B cell (primary cell): ENCODE results near the gene GATM. TPM values are rescaled to one million over a fixed set of nuclear protein-coding genes. Genes with fewer than 3 reads are reported as not detected.
A peak's percentile ranks its signal among the peaks of the same experiment; 100 is the strongest.

Experiments used
- ATAC-seq: fragments of 200-7000 bp; cut with Tn5 transposase; one replicate; pipeline ENCODE4 v1.10.0; 2021; ENCODE audit warnings: low read depth, mild to moderate bottlenecking, moderate number of reproducible peaks, moderate library complexity
- CTCF ChIA-PET: fragments of 350-600 bp; sonication (Branson Sonifier 250); formaldehyde crosslinking; loops from one replicate; lab custom pipeline; 2021; ENCODE audit warnings: antibody characterized with exemption, inconsistent platforms; lab: Charles Lee
- POLR2A ChIA-PET: fragments of 350-600 bp; sonication (Branson Sonifier 250); formaldehyde crosslinking; loops from one replicate; lab custom pipeline; 2021; ENCODE audit warnings: antibody characterized with exemption; lab: Charles Lee
- DNase-seq: peaks from one replicate; pipeline ENCODE4 v3.0.0; 2013
- H2AFZ ChIP-seq: 2 replicates; pipeline ENCODE4 v1.6.1; 2012; ENCODE audit warnings: mild to moderate bottlenecking, low read depth, low read length; ENCODE audit not compliant: insufficient read depth, poor library complexity, severe bottlenecking
- H3K27ac ChIP-seq, 2 donors: 1 replicate in 1 of 2; 2 replicates in 1 of 2; pipeline ENCODE4 v1.5.1; 2012 to 2013; ENCODE audit warnings: low read length in 2 of 2, mild to moderate bottlenecking in 2 of 2, moderate library complexity in 1 of 2
- H3K27me3 ChIP-seq, 4 experiments: fragments of 200-600 bp in 1 of 4; sonication (generic) in 1 of 4; replicated peaks in 1 of 4; 1 replicate in 2 of 4; 2 replicates in 2 of 4; pipeline versions ENCODE4 v1.6.1 to v1.7.0; 2013 to 2016; ENCODE audit warnings: low read length in 3 of 4, mild to moderate bottlenecking in 2 of 4, mixed read lengths in 1 of 4, moderate library complexity in 1 of 4; ENCODE audit not compliant: insufficient read depth in 4 of 4, control insufficient read depth in 3 of 4; ENCODE audit errors: control extremely low read depth in 1 of 4
- H3K36me3 ChIP-seq, 2 experiments: replicated peaks in 1 of 2; 1 replicate in 1 of 2; 2 replicates in 1 of 2; pipeline versions ENCODE4 v1.6.1 to v1.7.1; 2013; ENCODE audit warnings: low read length in 1 of 2; ENCODE audit not compliant: insufficient read depth in 2 of 2, control insufficient read depth in 1 of 2; ENCODE audit errors: control extremely low read depth in 1 of 2, extremely low read depth in 1 of 2
- H3K4me1 ChIP-seq, 2 donors: fragments of 200-600 bp in 1 of 2; sonication (generic) in 1 of 2; 1 replicate in 1 of 2; 2 replicates in 1 of 2; pipeline versions ENCODE4 v1.5.1 to v1.6.1; 2013 to 2017; ENCODE audit warnings: low read length in 2 of 2; ENCODE audit not compliant: control insufficient read depth in 2 of 2, insufficient read depth in 2 of 2
- H3K4me2 ChIP-seq: replicated peaks from 2 replicates; pipeline ENCODE3; 2012; ENCODE audit warnings: mild to moderate bottlenecking, low read depth, low read length; ENCODE audit not compliant: poor library complexity, severe bottlenecking
- H3K4me3 ChIP-seq, 5 experiments: fragments of 200-600 bp in 1 of 5; sonication (generic) in 1 of 5; 1 replicate in 3 of 5; 2 replicates in 2 of 5; pipeline versions ENCODE4 v1.5.1 to v1.7.0; 2011 to 2016; ENCODE audit warnings: low read length in 4 of 5, mild to moderate bottlenecking in 4 of 5, low read depth in 2 of 5, control low read depth in 1 of 5, moderate library complexity in 1 of 5; ENCODE audit not compliant: insufficient read depth in 1 of 5; ENCODE audit errors: control extremely low read depth in 1 of 5, extremely low read depth in 1 of 5
- H3K79me2 ChIP-seq: fragments of 200-600 bp; sonication (generic); one replicate; pipeline ENCODE4 v1.6.0; 2016; ENCODE audit warnings: low read length; ENCODE audit not compliant: control insufficient read depth, insufficient read depth
- H3K9ac ChIP-seq: fragments of 200-600 bp; sonication (generic); 2 replicates; pipeline ENCODE4 v1.6.1; 2017; ENCODE audit warnings: mild to moderate bottlenecking, low read length, moderate library complexity
- H3K9me3 ChIP-seq, 3 donors: one replicate each; pipeline versions ENCODE4 v1.6.1 to v1.7.1; 2013; ENCODE audit warnings: low read length in 2 of 3; ENCODE audit not compliant: control insufficient read depth in 2 of 3, insufficient read depth in 1 of 3; ENCODE audit errors: control extremely low read depth in 1 of 3
- H4K20me1 ChIP-seq: 2 replicates; pipeline ENCODE4 v1.6.0; 2012; ENCODE audit warnings: mild to moderate bottlenecking, low read length; ENCODE audit not compliant: insufficient read depth, control insufficient read depth, poor library complexity, severe bottlenecking
- H3K27ac Mint-ChIP-seq: one replicate; pipeline ENCODE4 v1.8.0; 2021; ENCODE audit warnings: mixed read lengths
- H3K27me3 Mint-ChIP-seq: one replicate; pipeline ENCODE4 v1.8.0; 2021; ENCODE audit warnings: mixed read lengths
- H3K4me1 Mint-ChIP-seq: one replicate; pipeline ENCODE4 v1.8.0; 2021; ENCODE audit warnings: mixed read lengths
- H3K4me3 Mint-ChIP-seq: one replicate; pipeline ENCODE4 v1.8.0; 2021; ENCODE audit warnings: mixed read lengths
- H3K9me3 Mint-ChIP-seq: one replicate; pipeline ENCODE4 v1.8.0; 2022; ENCODE audit warnings: mixed read lengths; ENCODE audit not compliant: insufficient read depth
- EZH2 ChIP-seq: IDR thresholded peaks from 2 replicates; pipeline ENCODE4 v1.6.1; 2012; ENCODE audit warnings: borderline replicate concordance, low read depth, mild to moderate bottlenecking, moderate library complexity, low read length; ENCODE audit not compliant: insufficient read depth, poor library complexity, severe bottlenecking
- WGBS: methylation state at CpG from one replicate; pipeline ENCODE4 v1.1.5; 2013; ENCODE audit warnings: missing lambda C conversion rate; ENCODE audit not compliant: insufficient coverage; 5-methylcytosine and 5-hydroxymethylcytosine counted together
- intact Hi-C: fragments of 100-400 bp; cut with micrococcal nuclease; formaldehyde crosslinking; loops from one replicate; pipeline ENCODE4 v1.10.0; 2022
- polyA plus RNA-seq: library from polyadenylated mRNA; depleted of rRNA; stranded (reverse); fragments of >200 nt; gene quantifications from 2 replicates; pipeline ENCODE4 v1.2.3, GENCODE V29; 2012
- total RNA-seq, 2 donors: library from RNA; stranded (reverse); fragments of 120-200 nt in 1 of 2; gene quantifications; 1 replicate in 1 of 2; 2 replicates in 1 of 2; pipeline versions ENCODE4 v1.2.3 to v1.2.4, GENCODE V29; 2013 to 2022
- TF ChIP-seq, protein P1 (sequence below): fragments of 200-600 bp; IDR thresholded peaks from one replicate; pipeline ENCODE4 v1.8.0; 2022; ENCODE audit warnings: antibody characterized with exemption, mild to moderate bottlenecking

Gene GATM
- total and polyA plus RNA-seq, 2 donors (not counting 1 experiment from before 2014, with no cell fraction given): 9.6 to 18.2 TPM

DNA sequence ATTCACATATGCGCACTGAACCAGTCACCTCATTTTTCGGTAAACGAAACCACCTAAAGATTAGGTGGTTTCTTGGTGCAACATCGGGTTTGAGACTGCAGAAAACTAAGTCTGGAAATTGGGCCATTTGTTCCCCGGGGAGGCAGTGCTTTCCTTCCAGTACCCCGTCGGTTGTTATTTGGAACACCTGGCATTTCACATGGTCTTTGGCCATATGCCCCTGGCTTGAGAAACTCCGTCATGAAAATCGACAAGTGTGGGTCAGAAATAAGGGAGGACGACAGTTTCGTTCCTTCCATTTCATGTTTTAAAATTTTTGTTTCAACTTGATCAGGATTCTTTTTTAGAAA, 544 bp upstream of the GATM start:
- peaks cover 20% of the 10 kb centered on the region for H3K4me1 Mint-ChIP-seq
- no peaks in the 10 kb centered on the region for H3K9me3 Mint-ChIP-seq
- Histone ChIP-seq H3K4me2 (peak overlapping the region; percentile 97), H3K27ac (peak overlapping the region; percentile 51 to 63), H3K27me3 (peaks cover 0 to 20% (median 2%) of the 10 kb centered on the region in 4 experiments), H3K9me3 (peaks cover 0 to 4% (median 3%) of the 10 kb centered on the region in 3 donors), H3K9ac (peak overlapping the region; percentile 75), H4K20me1 (no peaks in the 10 kb centered on the region), H3K4me1 (peaks cover 9 to 25% of the 10 kb centered on the region in 2 donors), H3K36me3 (peaks cover 0 to 2% of the 10 kb centered on the region in 2 experiments), H3K79me2 (no peaks in the 10 kb centered on the region), H3K4me3 (peak overlapping the region; percentile 38 to 86 (median 72)), H2AFZ (peak overlapping the region; percentile 79)
- ChIA-PET CTCF (interaction anchor here (0.7 to 1.1 kb wide), 2 partner anchors 24 to 216 kb away, joined by 3 read pairs; a partner anchor contains a TSS), POLR2A (no interaction called here)
- ATAC-seq (no peak), DNase-seq (no peak)
- TF ChIP-seq, protein P1, sequence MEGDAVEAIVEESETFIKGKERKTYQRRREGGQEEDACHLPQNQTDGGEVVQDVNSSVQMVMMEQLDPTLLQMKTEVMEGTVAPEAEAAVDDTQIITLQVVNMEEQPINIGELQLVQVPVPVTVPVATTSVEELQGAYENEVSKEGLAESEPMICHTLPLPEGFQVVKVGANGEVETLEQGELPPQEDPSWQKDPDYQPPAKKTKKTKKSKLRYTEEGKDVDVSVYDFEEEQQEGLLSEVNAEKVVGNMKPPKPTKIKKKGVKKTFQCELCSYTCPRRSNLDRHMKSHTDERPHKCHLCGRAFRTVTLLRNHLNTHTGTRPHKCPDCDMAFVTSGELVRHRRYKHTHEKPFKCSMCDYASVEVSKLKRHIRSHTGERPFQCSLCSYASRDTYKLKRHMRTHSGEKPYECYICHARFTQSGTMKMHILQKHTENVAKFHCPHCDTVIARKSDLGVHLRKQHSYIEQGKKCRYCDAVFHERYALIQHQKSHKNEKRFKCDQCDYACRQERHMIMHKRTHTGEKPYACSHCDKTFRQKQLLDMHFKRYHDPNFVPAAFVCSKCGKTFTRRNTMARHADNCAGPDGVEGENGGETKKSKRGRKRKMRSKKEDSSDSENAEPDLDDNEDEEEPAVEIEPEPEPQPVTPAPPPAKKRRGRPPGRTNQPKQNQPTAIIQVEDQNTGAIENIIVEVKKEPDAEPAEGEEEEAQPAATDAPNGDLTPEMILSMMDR: no peak
- TF ChIP-seq EZH2: no peak
- intact Hi-C loops: loop anchor here (1.0 kb wide), 4 partner anchors 23 to 212 kb away; a partner anchor contains a TSS
- H3K4me3 Mint-ChIP-seq: peak overlapping the region; percentile 90
- peaks cover 3% of the 10 kb centered on the region for H3K27me3 Mint-ChIP-seq
- WGBS: 36% methylated on average over 6 of the region's 11 CpGs
- peak overlapping the region; percentile 89 for H3K27ac Mint-ChIP-seq

DNA sequence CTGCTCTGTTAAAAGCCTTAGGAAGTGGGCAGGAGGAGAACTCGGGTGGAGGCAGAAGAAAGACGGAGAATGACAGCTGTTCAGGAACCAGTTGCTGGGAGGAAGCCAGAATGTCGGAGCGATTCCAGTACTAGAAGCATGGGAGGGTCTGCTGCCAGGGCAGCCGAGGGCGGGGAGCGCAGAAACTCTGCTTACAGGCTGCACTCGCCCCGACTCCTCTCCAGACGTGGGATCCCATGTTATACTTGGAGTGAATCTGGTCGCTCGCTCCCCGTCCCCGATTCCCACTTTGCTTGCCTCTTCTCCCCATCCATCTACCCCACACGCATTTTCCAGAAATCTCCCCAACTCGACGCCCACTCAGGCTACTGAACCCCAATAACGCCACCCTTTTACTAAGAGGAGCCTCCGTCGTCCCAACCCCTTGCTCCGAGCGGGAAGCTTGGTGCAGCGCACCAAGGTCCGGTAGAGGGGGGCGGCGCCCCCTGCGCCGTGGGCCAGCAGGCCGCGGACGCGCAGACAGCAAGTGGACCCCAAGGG, 665 bp downstream of the GATM start:
- H3K4me1 ChIP-seq: peaks cover 9 to 25% of the 10 kb centered on the region in 2 donors
- H3K9me3 Mint-ChIP-seq: no peaks in the 10 kb centered on the region
- peak overlapping the region in 1 of 2 donors; percentile 51 for H3K27ac ChIP-seq
- peak overlapping the region; percentile 79 for H2AFZ ChIP-seq
- H3K4me2 ChIP-seq: peak overlapping the region; percentile 97
- peak overlapping the region; percentile 2 to 86 (median 72) for H3K4me3 ChIP-seq
- peak overlapping the region; percentile 87 for H3K27ac Mint-ChIP-seq
- DNase-seq (peak; percentile 29), ATAC-seq (no peak)
- ChIA-PET POLR2A (interaction anchor here (1.4 to 1.7 kb wide), 2 partner anchors 99 to 177 kb away, joined by 3 read pairs; no protein-coding TSS in a partner anchor), CTCF (interaction anchor here (1.2 to 2.1 kb wide), 4 partner anchors 16 to 259 kb away, joined by 3 to 6 read pairs (median 4); a partner anchor contains a TSS)
- peaks cover 3% of the 10 kb centered on the region for H3K27me3 Mint-ChIP-seq
- intact Hi-C loops: loop anchor here (1.0 kb wide), 4 partner anchors 25 to 210 kb away; a partner anchor contains a TSS
- no peaks in the 10 kb centered on the region for H4K20me1 ChIP-seq
- H3K4me3 Mint-ChIP-seq: peak overlapping the region; percentile 90
- peaks cover 0 to 4% (median 3%) of the 10 kb centered on the region in 3 donors for H3K9me3 ChIP-seq
- peak overlapping the region; percentile 75 for H3K9ac ChIP-seq
- peaks cover 0 to 2% of the 10 kb centered on the region in 2 experiments for H3K36me3 ChIP-seq
- WGBS: 4% methylated on average over 32 of the region's 32 CpGs
- peaks cover 0 to 20% (median 2%) of the 10 kb centered on the region in 4 experiments for H3K27me3 ChIP-seq
- peaks cover 20% of the 10 kb centered on the region for H3K4me1 Mint-ChIP-seq
- no peaks in the 10 kb centered on the region for H3K79me2 ChIP-seq
- TF ChIP-seq EZH2: no peak
- TF ChIP-seq, protein P1: no peak
